Brain microvascular endothelial cell (primary cell): ENCODE measurements around the gene C1QTNF9B.

Experiments used
- DNase-seq: peaks from one replicate; pipeline ENCODE4 v3.0.0-alpha.2; 2020
- H3K27ac ChIP-seq: fragments of 250-450 bp; sonication (Bioruptor Pico); 2 replicates; pipeline ENCODE4 v1.5.1; 2020; ENCODE audit warnings: mild to moderate bottlenecking, moderate library complexity
- H3K27me3 ChIP-seq: fragments of 250-450 bp; sonication (Bioruptor Pico); replicated peaks from 2 replicates; pipeline ENCODE4 v1.5.1; 2020; ENCODE audit warnings: mild to moderate bottlenecking
- H3K36me3 ChIP-seq: fragments of 250-450 bp; sonication (Bioruptor Pico); replicated peaks from 2 replicates; pipeline ENCODE4 v1.5.1; 2020; ENCODE audit warnings: mild to moderate bottlenecking
- H3K4me3 ChIP-seq: 2 replicates; pipeline ENCODE4 v1.5.1; 2011; ENCODE audit warnings: low read depth, mild to moderate bottlenecking, control low read depth, low read length, moderate library complexity
- CTCF ChIP-seq: IDR thresholded peaks from 2 replicates; pipeline ENCODE4 v1.5.1; 2011; ENCODE audit warnings: low read depth, mild to moderate bottlenecking, moderate library complexity, low read length, control low read depth, inconsistent platforms; ENCODE audit errors: missing control alignments
- in situ Hi-C: cut with HindIII; loops from 2 replicates; pipeline ENCODE4 v1.10.0; 2017; ENCODE audit warnings: low sequenced_read_pairs, low pct_ligation_motif_present

C1QTNF9B gene

GRCh38 chr13:23851106-23851505 lies 46.2 kb downstream of the C1QTNF9B start:
- DNase-seq, result no peak
- Histone ChIP-seq H3K27me3 (no peaks in the 10 kb centered on the region), H3K36me3 (no peaks in the 10 kb centered on the region), H3K27ac (no peak overlapping the region), H3K4me3 (no peak overlapping the region)
- no peak for TF ChIP-seq CTCF
- in situ Hi-C loops, result no loop called here

- in situ Hi-C loops, result no loop called here
- TF ChIP-seq CTCF, result no peak
- DNase-seq, result no peak
- H3K4me3 ChIP-seq, result no peak overlapping the region
- no peaks in the 10 kb centered on the region for H3K27me3 ChIP-seq
- no peak overlapping the region for H3K27ac ChIP-seq
- no peaks in the 10 kb centered on the region for H3K36me3 ChIP-seq
Measured at GRCh38 chr13:23850134-23850533, 47.2 kb downstream of the C1QTNF9B start.

- DNase-seq, result no peak
- no peak overlapping the region for H3K27ac ChIP-seq
Measured at GRCh38 chr13:23849670-23850069, 47.6 kb downstream of the C1QTNF9B start.

GRCh38 chr13:23848646-23849141 lies 48.6 kb downstream of the C1QTNF9B start:
- Histone ChIP-seq H3K27me3 (no peaks in the 10 kb centered on the region), H3K4me3 (no peak overlapping the region), H3K36me3 (no peaks in the 10 kb centered on the region), H3K27ac (no peak overlapping the region)
- TF ChIP-seq CTCF, result no peak
- in situ Hi-C loops, result no loop called here
- DNase-seq, result no peak

More at GRCh38 chr13:23849670-23850069, 47.6 kb downstream of the C1QTNF9B start:
- TF ChIP-seq CTCF, result no peak
- in situ Hi-C loops, result no loop called here
- Histone ChIP-seq H3K4me3 (no peak overlapping the region), H3K27me3 (no peaks in the 10 kb centered on the region), H3K36me3 (no peaks in the 10 kb centered on the region)

GRCh38 chr13:23848019-23848418 lies 49.3 kb downstream of the C1QTNF9B start:
- Histone ChIP-seq H3K4me3 (no peak overlapping the region), H3K27me3 (no peaks in the 10 kb centered on the region), H3K36me3 (no peaks in the 10 kb centered on the region), H3K27ac (no peak overlapping the region)
- in situ Hi-C loops, result no loop called here
- no peak for TF ChIP-seq CTCF
- DNase-seq, result no peak

- DNase-seq, result no peak
- H3K27ac ChIP-seq, result no peak overlapping the region
- no peak for TF ChIP-seq CTCF
- no peak overlapping the region for H3K4me3 ChIP-seq
- in situ Hi-C loops, result no loop called here
- H3K36me3 ChIP-seq, result no peaks in the 10 kb centered on the region
- no peaks in the 10 kb centered on the region for H3K27me3 ChIP-seq
Measured at GRCh38 chr13:23847497-23847896, 49.8 kb downstream of the C1QTNF9B start.
